GM23338 (cell line): ENCODE data around the gene EPG5.

ENCODE experiments used
- CTCF ChIP-seq, 2 experiments: fragments of 200-600 bp in 1 of 2; sonication (generic) in 1 of 2; conservative IDR thresholded peaks; 2 replicates each; pipeline versions ENCODE4 v1.5.1 to v1.6.1; 2016 to 2017; ENCODE audit warnings: antibody characterized with exemption in 2 of 2, low read depth in 2 of 2, mild to moderate bottlenecking in 2 of 2, moderate library complexity in 1 of 2
- ETS1 ChIP-seq: IDR thresholded peaks from 2 replicates; pipeline ENCODE4 v1.6.1; 2016; ENCODE audit warnings: antibody characterized with exemption
- EZH2 ChIP-seq: fragments of 200-600 bp; sonication (generic); IDR thresholded peaks from one replicate; pipeline ENCODE4 v1.8.0; 2017; ENCODE audit warnings: antibody characterized with exemption, mild to moderate bottlenecking, low read depth; ENCODE audit not compliant: unreplicated experiment
- TF ChIP-seq, protein P1 (sequence below): IDR thresholded peaks from one replicate; pipeline ENCODE4 v1.6.1; 2018; ENCODE audit warnings: antibody characterized with exemption; ENCODE audit not compliant: unreplicated experiment

DNA sequence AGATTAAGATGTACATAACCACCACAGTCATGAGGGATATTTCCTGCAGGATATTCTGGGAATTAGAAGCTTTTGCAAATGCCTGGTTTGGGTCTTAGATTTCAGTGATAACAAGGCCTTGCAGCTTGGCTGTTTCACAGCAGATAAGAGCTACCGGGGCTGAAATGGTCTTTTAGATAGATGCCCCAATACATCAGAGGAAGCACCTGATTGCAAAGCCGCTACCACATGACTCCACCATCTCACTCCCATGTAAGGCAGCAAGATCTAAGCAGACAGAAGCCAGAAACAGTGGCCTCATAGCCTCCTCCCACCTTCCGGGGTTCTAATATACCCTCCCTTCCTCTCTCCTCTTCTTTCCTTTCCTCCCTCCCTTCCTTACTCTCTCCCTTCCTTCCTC, 31.1 kb upstream of the EPG5 start:
- TF ChIP-seq ETS1 (no peak), CTCF (conservative IDR thresholded peaks at IDR 0.05; ENCODE audit: low read depth in 2 of 2) (no peak), EZH2 (no peak)
- TF ChIP-seq, protein P1, sequence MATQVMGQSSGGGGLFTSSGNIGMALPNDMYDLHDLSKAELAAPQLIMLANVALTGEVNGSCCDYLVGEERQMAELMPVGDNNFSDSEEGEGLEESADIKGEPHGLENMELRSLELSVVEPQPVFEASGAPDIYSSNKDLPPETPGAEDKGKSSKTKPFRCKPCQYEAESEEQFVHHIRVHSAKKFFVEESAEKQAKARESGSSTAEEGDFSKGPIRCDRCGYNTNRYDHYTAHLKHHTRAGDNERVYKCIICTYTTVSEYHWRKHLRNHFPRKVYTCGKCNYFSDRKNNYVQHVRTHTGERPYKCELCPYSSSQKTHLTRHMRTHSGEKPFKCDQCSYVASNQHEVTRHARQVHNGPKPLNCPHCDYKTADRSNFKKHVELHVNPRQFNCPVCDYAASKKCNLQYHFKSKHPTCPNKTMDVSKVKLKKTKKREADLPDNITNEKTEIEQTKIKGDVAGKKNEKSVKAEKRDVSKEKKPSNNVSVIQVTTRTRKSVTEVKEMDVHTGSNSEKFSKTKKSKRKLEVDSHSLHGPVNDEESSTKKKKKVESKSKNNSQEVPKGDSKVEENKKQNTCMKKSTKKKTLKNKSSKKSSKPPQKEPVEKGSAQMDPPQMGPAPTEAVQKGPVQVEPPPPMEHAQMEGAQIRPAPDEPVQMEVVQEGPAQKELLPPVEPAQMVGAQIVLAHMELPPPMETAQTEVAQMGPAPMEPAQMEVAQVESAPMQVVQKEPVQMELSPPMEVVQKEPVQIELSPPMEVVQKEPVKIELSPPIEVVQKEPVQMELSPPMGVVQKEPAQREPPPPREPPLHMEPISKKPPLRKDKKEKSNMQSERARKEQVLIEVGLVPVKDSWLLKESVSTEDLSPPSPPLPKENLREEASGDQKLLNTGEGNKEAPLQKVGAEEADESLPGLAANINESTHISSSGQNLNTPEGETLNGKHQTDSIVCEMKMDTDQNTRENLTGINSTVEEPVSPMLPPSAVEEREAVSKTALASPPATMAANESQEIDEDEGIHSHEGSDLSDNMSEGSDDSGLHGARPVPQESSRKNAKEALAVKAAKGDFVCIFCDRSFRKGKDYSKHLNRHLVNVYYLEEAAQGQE, result no peak
